HPDE6-E6E7 (cell line): Measurements from ENCODE around the gene SLC16A1.
"Not testable (repeated sequence)": the region's sequence is repeated elsewhere in the genome, so short reads cannot be mapped to it uniquely, and the experiment has no call there.

Experiments
- DNase-seq: peaks from one replicate; pipeline ENCODE4 v3.0.0; 2011; ENCODE audit warnings: missing footprints; ENCODE audit errors: extremely low spot score

Gene SLC16A1

GRCh38 chr1:112955773-112956543 lies at the start of gene SLC16A1:
TSS of gene SLC16A1 (minus strand) at chr1:112956196. CDS start at chr1:112929308, 26,888 bp downstream.
- DNase-seq, result peak; percentile 85

- DNase-seq, result no peak
Observed at GRCh38 chr1:113003751-113004690, 48.0 kb upstream of the SLC16A1 start.

- no peak for DNase-seq
Observed at GRCh38 chr1:113002297-113002696, 46.3 kb upstream of the SLC16A1 start.

- no peak for DNase-seq
Observed at GRCh38 chr1:112998592-112999235, 42.7 kb upstream of the SLC16A1 start.

- no peak for DNase-seq
Observed at GRCh38 chr1:112997781-112998180, 41.8 kb upstream of the SLC16A1 start.

- no peak for DNase-seq
Observed at GRCh38 chr1:112995890-112996289, 39.9 kb upstream of the SLC16A1 start.

GRCh38 chr1:112995021-112995420 lies 39.0 kb upstream of the SLC16A1 start:
- not testable (repeated sequence) for DNase-seq

GRCh38 chr1:112992780-112993179 lies 36.8 kb upstream of the SLC16A1 start:
- no peak for DNase-seq

- peak; percentile 23 for DNase-seq
Observed at GRCh38 chr1:112991402-112992120, 35.6 kb upstream of the SLC16A1 start.

GRCh38 chr1:112990271-112990670 lies 34.3 kb upstream of the SLC16A1 start:
- peak; percentile 64 for DNase-seq

GRCh38 chr1:112988367-112988766 lies 32.4 kb upstream of the SLC16A1 start:
- DNase-seq, result no peak

GRCh38 chr1:112985123-112985522 lies 29.1 kb upstream of the SLC16A1 start:
- no peak for DNase-seq

- no peak for DNase-seq
Observed at GRCh38 chr1:112983537-112984131, 27.6 kb upstream of the SLC16A1 start.

- DNase-seq, result no peak
Observed at GRCh38 chr1:112982853-112983536, 27.0 kb upstream of the SLC16A1 start.

- no peak for DNase-seq
Observed at GRCh38 chr1:112982328-112982727, 26.3 kb upstream of the SLC16A1 start.

GRCh38 chr1:112981834-112982233 lies 25.8 kb upstream of the SLC16A1 start:
- DNase-seq, result not testable (repeated sequence)

GRCh38 chr1:112981426-112981825 lies 25.4 kb upstream of the SLC16A1 start:
- no peak for DNase-seq

- no peak for DNase-seq
Observed at GRCh38 chr1:112975336-112975735, 19.3 kb upstream of the SLC16A1 start.

GRCh38 chr1:112974646-112975045 lies 18.6 kb upstream of the SLC16A1 start:
- DNase-seq, result no peak

GRCh38 chr1:112973788-112974187 lies 17.8 kb upstream of the SLC16A1 start:
- no peak for DNase-seq
